ENCODE data around the gene SGMS2. TPM values are rescaled to one million over a fixed set of nuclear protein-coding genes. Genes with fewer than 3 reads are reported as not detected.

Gene SGMS2

GRCh38 chr4:107956011-107956410 lies 131.3 kb downstream of the SGMS2 start:
- Histone ChIP-seq H2BK120ac (ENCODE audit: low read depth, low read length) (no peak overlapping the region), H3K23ac (ENCODE audit: low read length) (no peak overlapping the region), H3K36me3 (ENCODE audit: control insufficient read depth, insufficient read depth, low read length) (no peaks in the 10 kb centered on the region), H3K79me2 (ENCODE audit: control insufficient read depth, insufficient read depth, low read length) (no peaks in the 10 kb centered on the region), H4K8ac (ENCODE audit: low read depth, low read length) (no peak overlapping the region), H3K4me2 (ENCODE audit: low read length) (no peak overlapping the region), H3K79me1 (ENCODE audit: low read length) (no peaks in the 10 kb centered on the region), H2BK15ac (replicated peaks; ENCODE audit: low read depth) (no peak overlapping the region), H3K4me1 (ENCODE audit: control insufficient read depth, low read depth, low read length) (no peaks in the 10 kb centered on the region), H4K5ac (ENCODE audit: low read length) (no peak overlapping the region), H3K4ac (ENCODE audit: low read depth, low read length) (no peak overlapping the region), H3K56ac (ENCODE audit: low read length) (no peak overlapping the region), H3K4me3 (ENCODE audit: low read length) (no peak overlapping the region), H2BK5ac (ENCODE audit: low read length) (no peak overlapping the region), H3K27me3 (ENCODE audit: insufficient read depth, low read length, poor library complexity) (no peaks in the 10 kb centered on the region), H3K27ac (ENCODE audit: low read depth, low read length) (no peak overlapping the region), H3K9ac (ENCODE audit: low read length) (no peak overlapping the region), H3K18ac (ENCODE audit: low read length) (no peak overlapping the region), H2AK5ac (ENCODE audit: low read length) (no peak overlapping the region)
- no peak for DNase-seq
- no CpG with 5 or more reads among the region's 1 CpG for WGBS (ENCODE audit: extremely low coverage, insufficient coverage, low lambda C conversion rate)

Small RNAs within 50 kb of the gene (small RNA-seq; reads per million reads assigned to genes)
- gene RNU6-733P (ENCODE audit: insufficient read depth), result not detected
